NCI-H2196 (cell line): ENCODE results near the gene FAM78A.

Experiments
- DNase-seq: peaks from one replicate; lab custom pipeline; 2025; ENCODE audit not compliant: unreplicated experiment; lab: John Stamatoyannopoulos, UW

Gene FAM78A

GRCh38 chr9:131276094-131276888 lies at the start of gene FAM78A:
Gene FAM78A, minus strand, starts transcription at chr9:131276510. Its CDS starts 331 bp downstream, at chr9:131276179.
- no peak for DNase-seq

GRCh38 chr9:131324736-131325679 lies 48.7 kb upstream of the FAM78A start:
- no peak for DNase-seq

- no peak for DNase-seq
Observed at GRCh38 chr9:131323629-131324028, 47.3 kb upstream of the FAM78A start.

- no peak for DNase-seq
Observed at GRCh38 chr9:131320031-131320685, 43.8 kb upstream of the FAM78A start.

GRCh38 chr9:131319486-131319885 lies 43.2 kb upstream of the FAM78A start:
- DNase-seq = no peak

- no peak for DNase-seq
Observed at GRCh38 chr9:131318231-131319085, 42.1 kb upstream of the FAM78A start.

GRCh38 chr9:131312822-131313770 lies 36.8 kb upstream of the FAM78A start:
- no peak for DNase-seq

- DNase-seq = no peak
Observed at GRCh38 chr9:131312246-131312645, 35.9 kb upstream of the FAM78A start.

- DNase-seq = no peak
Observed at GRCh38 chr9:131310833-131311554, 34.7 kb upstream of the FAM78A start.

GRCh38 chr9:131309530-131310276 lies 33.4 kb upstream of the FAM78A start:
- no peak for DNase-seq

GRCh38 chr9:131308906-131309529 lies 32.7 kb upstream of the FAM78A start:
- DNase-seq = no peak

- DNase-seq = no peak
Observed at GRCh38 chr9:131308452-131308851, 32.1 kb upstream of the FAM78A start.

GRCh38 chr9:131307974-131308373 lies 31.7 kb upstream of the FAM78A start:
- DNase-seq = no peak

- DNase-seq = no peak
Observed at GRCh38 chr9:131306397-131307004, 30.2 kb upstream of the FAM78A start.

GRCh38 chr9:131304676-131305355 lies 28.5 kb upstream of the FAM78A start:
- DNase-seq = no peak
